WTC11 (cell line): ENCODE measurements around the gene ARAP1. TPM values are rescaled to one million over a fixed set of nuclear protein-coding genes. Genes with fewer than 3 reads are reported as not detected.

Source experiments
- ATAC-seq: fragments of 200-7000 bp; cut with Tn5 transposase; 2 replicates; pipeline ENCODE4 v1.10.0; 2021; ENCODE audit warnings: mild to moderate bottlenecking, moderate library complexity
- CTCF ChIA-PET: fragments of 300-600 bp; sonication (Branson Sonifier 250); formaldehyde crosslinking; loops from one replicate; lab custom pipeline; 2021; ENCODE audit warnings: antibody characterized with exemption; lab: Charles Lee
- POLR2A ChIA-PET: fragments of 350-600 bp; sonication (Branson Sonifier 250); formaldehyde crosslinking; loops from one replicate; lab custom pipeline; 2021; ENCODE audit warnings: antibody characterized with exemption; lab: Charles Lee
- DNase-seq: peaks from one replicate; pipeline ENCODE4 v3.0.0; 2021; ENCODE audit warnings: low spot score
- H3K27ac Mint-ChIP-seq: 2 replicates; pipeline ENCODE4 v1.8.0; 2021; ENCODE audit warnings: mixed read lengths
- H3K27me3 Mint-ChIP-seq: 2 replicates; pipeline ENCODE4 v1.8.0; 2021; ENCODE audit warnings: low read depth, mild to moderate bottlenecking, moderate library complexity, mixed read lengths
- H3K36me3 Mint-ChIP-seq: 2 replicates; pipeline ENCODE4 v1.8.0; 2021; ENCODE audit warnings: mixed read lengths
- H3K4me1 Mint-ChIP-seq: 2 replicates; pipeline ENCODE4 v1.8.0; 2022; ENCODE audit warnings: mixed read lengths
- H3K4me3 Mint-ChIP-seq: 2 replicates; pipeline ENCODE4 v1.8.0; 2021; ENCODE audit warnings: mild to moderate bottlenecking, moderate library complexity, mixed read lengths
- H3K9me3 Mint-ChIP-seq: 2 replicates; pipeline ENCODE4 v1.8.0; 2021; ENCODE audit warnings: mixed read lengths
- ATF1 ChIP-seq: sonication (generic); formaldehyde crosslinking; IDR thresholded peaks from 2 replicates; pipeline ENCODE4 v1.8.1; 2023; ENCODE audit warnings: mild to moderate bottlenecking, moderate library complexity, missing genetic modification reagents
- CREB1 ChIP-seq: sonication (generic); formaldehyde crosslinking; IDR thresholded peaks from 2 replicates; pipeline ENCODE4 v1.8.0; 2023; ENCODE audit warnings: mild to moderate bottlenecking, missing genetic modification reagents
- NFATC4 ChIP-seq: fragments of 250-450 bp; sonication (Bioruptor Pico); IDR thresholded peaks from 2 replicates; pipeline ENCODE4 v1.9.0; 2021; ENCODE audit warnings: mild to moderate bottlenecking
- TEAD4 ChIP-seq: sonication (generic); formaldehyde crosslinking; IDR thresholded peaks from 2 replicates; pipeline ENCODE4 v1.8.0; 2022; ENCODE audit warnings: mild to moderate bottlenecking, missing genetic modification reagents
- TP53 ChIP-seq: sonication (generic); formaldehyde crosslinking; IDR thresholded peaks from 2 replicates; pipeline ENCODE4 v1.8.1; 2023; ENCODE audit warnings: mild to moderate bottlenecking, missing genetic modification reagents
- ZNF219 ChIP-seq: sonication (generic); formaldehyde crosslinking; IDR thresholded peaks from 2 replicates; pipeline ENCODE4 v1.8.0; 2023; ENCODE audit warnings: missing genetic modification reagents, mild to moderate bottlenecking, borderline replicate concordance
- total RNA-seq: library from RNA; stranded (reverse); gene quantifications from 3 replicates; pipeline ENCODE4 v1.2.3, GENCODE V29; 2021
- TF ChIP-seq, protein P1 (sequence below): sonication (generic); formaldehyde crosslinking; IDR thresholded peaks from 2 replicates; pipeline ENCODE4 v1.8.1; 2022; ENCODE audit warnings: low read depth, mild to moderate bottlenecking, moderate library complexity, missing genetic modification reagents, borderline replicate concordance
- TF ChIP-seq, protein P2 (sequence below): sonication (generic); formaldehyde crosslinking; IDR thresholded peaks from 2 replicates; pipeline ENCODE4 v1.8.0; 2022; ENCODE audit warnings: mild to moderate bottlenecking, missing genetic modification reagents
- TF ChIP-seq, protein P3 (sequence below): sonication (generic); formaldehyde crosslinking; IDR thresholded peaks from 2 replicates; pipeline ENCODE4 v1.8.0; 2022; ENCODE audit warnings: missing genetic modification reagents
- TF ChIP-seq, protein P4 (sequence below): sonication (generic); formaldehyde crosslinking; IDR thresholded peaks from 2 replicates; pipeline ENCODE4 v1.8.0; 2023; ENCODE audit warnings: mild to moderate bottlenecking, missing genetic modification reagents
- TF ChIP-seq, protein P5 (sequence below): sonication (generic); formaldehyde crosslinking; IDR thresholded peaks from 2 replicates; pipeline ENCODE4 v1.8.1; 2023; ENCODE audit warnings: mild to moderate bottlenecking, moderate library complexity, missing genetic modification reagents
- TF ChIP-seq, protein P6 (sequence below): sonication (generic); formaldehyde crosslinking; IDR thresholded peaks from 2 replicates; pipeline ENCODE4 v1.8.1; 2022; ENCODE audit warnings: mild to moderate bottlenecking, missing genetic modification reagents, moderate library complexity, borderline replicate concordance
- TF ChIP-seq, protein P7 (sequence below): sonication (generic); formaldehyde crosslinking; IDR thresholded peaks from 2 replicates; pipeline ENCODE4 v1.8.0; 2022; ENCODE audit warnings: mild to moderate bottlenecking, missing genetic modification reagents
- TF ChIP-seq, protein P8 (sequence below): fragments of 250-450 bp; sonication (Bioruptor Pico); IDR thresholded peaks from 2 replicates; pipeline ENCODE4 v2.1.2; 2022; ENCODE audit warnings: mild to moderate bottlenecking, moderate library complexity

ARAP1 gene
- total RNA-seq, 1 experiment from 2014 or later, result 98.8 TPM

DNA sequence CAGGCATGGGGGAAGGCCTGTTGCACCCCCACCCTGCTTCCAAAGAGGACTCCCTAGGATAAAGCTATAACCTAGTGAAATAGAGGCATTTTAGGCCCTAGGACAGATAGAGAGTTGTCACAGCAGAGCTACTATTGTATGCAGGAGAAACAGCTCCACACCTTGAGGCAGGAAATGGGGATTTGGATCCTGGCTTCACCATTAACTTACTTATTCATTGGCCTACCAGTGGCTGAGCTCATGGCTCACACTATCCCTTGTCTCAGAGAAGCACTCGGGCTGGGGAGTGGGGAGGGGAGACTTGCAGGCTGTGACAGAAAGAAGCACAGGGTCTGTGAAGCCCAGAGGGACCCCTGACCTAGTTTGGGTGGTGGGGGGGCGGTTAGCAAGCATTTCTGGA lies 77.0 kb downstream of the ARAP1 start:
- no peak for TF ChIP-seq TP53 (CRISPR knock-in tag)
- TF ChIP-seq, protein P1, sequence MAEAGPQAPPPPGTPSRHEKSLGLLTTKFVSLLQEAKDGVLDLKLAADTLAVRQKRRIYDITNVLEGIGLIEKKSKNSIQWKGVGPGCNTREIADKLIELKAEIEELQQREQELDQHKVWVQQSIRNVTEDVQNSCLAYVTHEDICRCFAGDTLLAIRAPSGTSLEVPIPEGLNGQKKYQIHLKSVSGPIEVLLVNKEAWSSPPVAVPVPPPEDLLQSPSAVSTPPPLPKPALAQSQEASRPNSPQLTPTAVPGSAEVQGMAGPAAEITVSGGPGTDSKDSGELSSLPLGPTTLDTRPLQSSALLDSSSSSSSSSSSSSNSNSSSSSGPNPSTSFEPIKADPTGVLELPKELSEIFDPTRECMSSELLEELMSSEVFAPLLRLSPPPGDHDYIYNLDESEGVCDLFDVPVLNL, result no peak
- TF ChIP-seq, protein P2, sequence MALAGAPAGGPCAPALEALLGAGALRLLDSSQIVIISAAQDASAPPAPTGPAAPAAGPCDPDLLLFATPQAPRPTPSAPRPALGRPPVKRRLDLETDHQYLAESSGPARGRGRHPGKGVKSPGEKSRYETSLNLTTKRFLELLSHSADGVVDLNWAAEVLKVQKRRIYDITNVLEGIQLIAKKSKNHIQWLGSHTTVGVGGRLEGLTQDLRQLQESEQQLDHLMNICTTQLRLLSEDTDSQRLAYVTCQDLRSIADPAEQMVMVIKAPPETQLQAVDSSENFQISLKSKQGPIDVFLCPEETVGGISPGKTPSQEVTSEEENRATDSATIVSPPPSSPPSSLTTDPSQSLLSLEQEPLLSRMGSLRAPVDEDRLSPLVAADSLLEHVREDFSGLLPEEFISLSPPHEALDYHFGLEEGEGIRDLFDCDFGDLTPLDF (CRISPR knock-in tag), result no peak
- TF ChIP-seq, protein P3, sequence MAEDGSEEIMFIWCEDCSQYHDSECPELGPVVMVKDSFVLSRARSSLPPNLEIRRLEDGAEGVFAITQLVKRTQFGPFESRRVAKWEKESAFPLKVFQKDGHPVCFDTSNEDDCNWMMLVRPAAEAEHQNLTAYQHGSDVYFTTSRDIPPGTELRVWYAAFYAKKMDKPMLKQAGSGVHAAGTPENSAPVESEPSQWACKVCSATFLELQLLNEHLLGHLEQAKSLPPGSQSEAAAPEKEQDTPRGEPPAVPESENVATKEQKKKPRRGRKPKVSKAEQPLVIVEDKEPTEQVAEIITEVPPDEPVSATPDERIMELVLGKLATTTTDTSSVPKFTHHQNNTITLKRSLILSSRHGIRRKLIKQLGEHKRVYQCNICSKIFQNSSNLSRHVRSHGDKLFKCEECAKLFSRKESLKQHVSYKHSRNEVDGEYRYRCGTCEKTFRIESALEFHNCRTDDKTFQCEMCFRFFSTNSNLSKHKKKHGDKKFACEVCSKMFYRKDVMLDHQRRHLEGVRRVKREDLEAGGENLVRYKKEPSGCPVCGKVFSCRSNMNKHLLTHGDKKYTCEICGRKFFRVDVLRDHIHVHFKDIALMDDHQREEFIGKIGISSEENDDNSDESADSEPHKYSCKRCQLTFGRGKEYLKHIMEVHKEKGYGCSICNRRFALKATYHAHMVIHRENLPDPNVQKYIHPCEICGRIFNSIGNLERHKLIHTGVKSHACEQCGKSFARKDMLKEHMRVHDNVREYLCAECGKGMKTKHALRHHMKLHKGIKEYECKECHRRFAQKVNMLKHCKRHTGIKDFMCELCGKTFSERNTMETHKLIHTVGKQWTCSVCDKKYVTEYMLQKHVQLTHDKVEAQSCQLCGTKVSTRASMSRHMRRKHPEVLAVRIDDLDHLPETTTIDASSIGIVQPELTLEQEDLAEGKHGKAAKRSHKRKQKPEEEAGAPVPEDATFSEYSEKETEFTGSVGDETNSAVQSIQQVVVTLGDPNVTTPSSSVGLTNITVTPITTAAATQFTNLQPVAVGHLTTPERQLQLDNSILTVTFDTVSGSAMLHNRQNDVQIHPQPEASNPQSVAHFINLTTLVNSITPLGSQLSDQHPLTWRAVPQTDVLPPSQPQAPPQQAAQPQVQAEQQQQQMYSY (CRISPR knock-in tag), result no peak
- TF ChIP-seq, protein P4, sequence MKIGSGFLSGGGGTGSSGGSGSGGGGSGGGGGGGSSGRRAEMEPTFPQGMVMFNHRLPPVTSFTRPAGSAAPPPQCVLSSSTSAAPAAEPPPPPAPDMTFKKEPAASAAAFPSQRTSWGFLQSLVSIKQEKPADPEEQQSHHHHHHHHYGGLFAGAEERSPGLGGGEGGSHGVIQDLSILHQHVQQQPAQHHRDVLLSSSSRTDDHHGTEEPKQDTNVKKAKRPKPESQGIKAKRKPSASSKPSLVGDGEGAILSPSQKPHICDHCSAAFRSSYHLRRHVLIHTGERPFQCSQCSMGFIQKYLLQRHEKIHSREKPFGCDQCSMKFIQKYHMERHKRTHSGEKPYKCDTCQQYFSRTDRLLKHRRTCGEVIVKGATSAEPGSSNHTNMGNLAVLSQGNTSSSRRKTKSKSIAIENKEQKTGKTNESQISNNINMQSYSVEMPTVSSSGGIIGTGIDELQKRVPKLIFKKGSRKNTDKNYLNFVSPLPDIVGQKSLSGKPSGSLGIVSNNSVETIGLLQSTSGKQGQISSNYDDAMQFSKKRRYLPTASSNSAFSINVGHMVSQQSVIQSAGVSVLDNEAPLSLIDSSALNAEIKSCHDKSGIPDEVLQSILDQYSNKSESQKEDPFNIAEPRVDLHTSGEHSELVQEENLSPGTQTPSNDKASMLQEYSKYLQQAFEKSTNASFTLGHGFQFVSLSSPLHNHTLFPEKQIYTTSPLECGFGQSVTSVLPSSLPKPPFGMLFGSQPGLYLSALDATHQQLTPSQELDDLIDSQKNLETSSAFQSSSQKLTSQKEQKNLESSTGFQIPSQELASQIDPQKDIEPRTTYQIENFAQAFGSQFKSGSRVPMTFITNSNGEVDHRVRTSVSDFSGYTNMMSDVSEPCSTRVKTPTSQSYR, result no peak
- TF ChIP-seq, protein P5, sequence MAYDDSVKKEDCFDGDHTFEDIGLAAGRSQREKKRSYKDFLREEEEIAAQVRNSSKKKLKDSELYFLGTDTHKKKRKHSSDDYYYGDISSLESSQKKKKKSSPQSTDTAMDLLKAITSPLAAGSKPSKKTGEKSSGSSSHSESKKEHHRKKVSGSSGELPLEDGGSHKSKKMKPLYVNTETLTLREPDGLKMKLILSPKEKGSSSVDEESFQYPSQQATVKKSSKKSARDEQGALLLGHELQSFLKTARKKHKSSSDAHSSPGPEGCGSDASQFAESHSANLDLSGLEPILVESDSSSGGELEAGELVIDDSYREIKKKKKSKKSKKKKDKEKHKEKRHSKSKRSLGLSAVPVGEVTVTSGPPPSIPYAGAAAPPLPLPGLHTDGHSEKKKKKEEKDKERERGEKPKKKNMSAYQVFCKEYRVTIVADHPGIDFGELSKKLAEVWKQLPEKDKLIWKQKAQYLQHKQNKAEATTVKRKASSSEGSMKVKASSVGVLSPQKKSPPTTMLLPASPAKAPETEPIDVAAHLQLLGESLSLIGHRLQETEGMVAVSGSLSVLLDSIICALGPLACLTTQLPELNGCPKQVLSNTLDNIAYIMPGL (CRISPR knock-in tag), result no peak
- TF ChIP-seq NFATC4, result no peak
- no peak for TF ChIP-seq ATF1 (CRISPR knock-in tag)
- no peak for TF ChIP-seq TEAD4 (CRISPR knock-in tag)
- no peak for TF ChIP-seq CREB1 (CRISPR knock-in tag)
- TF ChIP-seq, protein P6, sequence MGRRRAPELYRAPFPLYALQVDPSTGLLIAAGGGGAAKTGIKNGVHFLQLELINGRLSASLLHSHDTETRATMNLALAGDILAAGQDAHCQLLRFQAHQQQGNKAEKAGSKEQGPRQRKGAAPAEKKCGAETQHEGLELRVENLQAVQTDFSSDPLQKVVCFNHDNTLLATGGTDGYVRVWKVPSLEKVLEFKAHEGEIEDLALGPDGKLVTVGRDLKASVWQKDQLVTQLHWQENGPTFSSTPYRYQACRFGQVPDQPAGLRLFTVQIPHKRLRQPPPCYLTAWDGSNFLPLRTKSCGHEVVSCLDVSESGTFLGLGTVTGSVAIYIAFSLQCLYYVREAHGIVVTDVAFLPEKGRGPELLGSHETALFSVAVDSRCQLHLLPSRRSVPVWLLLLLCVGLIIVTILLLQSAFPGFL (CRISPR knock-in tag), result no peak
- TF ChIP-seq, protein P7, sequence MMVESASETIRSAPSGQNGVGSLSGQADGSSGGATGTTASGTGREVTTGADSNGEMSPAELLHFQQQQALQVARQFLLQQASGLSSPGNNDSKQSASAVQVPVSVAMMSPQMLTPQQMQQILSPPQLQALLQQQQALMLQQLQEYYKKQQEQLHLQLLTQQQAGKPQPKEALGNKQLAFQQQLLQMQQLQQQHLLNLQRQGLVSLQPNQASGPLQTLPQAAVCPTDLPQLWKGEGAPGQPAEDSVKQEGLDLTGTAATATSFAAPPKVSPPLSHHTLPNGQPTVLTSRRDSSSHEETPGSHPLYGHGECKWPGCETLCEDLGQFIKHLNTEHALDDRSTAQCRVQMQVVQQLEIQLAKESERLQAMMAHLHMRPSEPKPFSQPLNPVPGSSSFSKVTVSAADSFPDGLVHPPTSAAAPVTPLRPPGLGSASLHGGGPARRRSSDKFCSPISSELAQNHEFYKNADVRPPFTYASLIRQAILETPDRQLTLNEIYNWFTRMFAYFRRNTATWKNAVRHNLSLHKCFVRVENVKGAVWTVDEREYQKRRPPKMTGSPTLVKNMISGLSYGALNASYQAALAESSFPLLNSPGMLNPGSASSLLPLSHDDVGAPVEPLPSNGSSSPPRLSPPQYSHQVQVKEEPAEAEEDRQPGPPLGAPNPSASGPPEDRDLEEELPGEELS (CRISPR knock-in tag), result no peak
- TF ChIP-seq ZNF219, result no peak
- TF ChIP-seq, protein P8, sequence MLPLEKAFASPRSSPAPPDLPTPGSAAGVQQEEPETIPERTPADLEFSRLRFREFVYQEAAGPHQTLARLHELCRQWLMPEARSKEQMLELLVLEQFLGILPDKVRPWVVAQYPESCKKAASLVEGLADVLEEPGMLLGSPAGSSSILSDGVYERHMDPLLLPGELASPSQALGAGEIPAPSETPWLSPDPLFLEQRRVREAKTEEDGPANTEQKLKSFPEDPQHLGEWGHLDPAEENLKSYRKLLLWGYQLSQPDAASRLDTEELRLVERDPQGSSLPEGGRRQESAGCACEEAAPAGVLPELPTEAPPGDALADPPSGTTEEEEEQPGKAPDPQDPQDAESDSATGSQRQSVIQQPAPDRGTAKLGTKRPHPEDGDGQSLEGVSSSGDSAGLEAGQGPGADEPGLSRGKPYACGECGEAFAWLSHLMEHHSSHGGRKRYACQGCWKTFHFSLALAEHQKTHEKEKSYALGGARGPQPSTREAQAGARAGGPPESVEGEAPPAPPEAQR, result no peak
- peaks cover 39% of the 10 kb centered on the region for H3K4me1 Mint-ChIP-seq

More for the DNA sequence above, 77.0 kb downstream of the ARAP1 start:
- ATAC-seq (no peak), DNase-seq (no peak)
- H3K27me3 Mint-ChIP-seq, result peaks cover 92% of the 10 kb centered on the region
- no peak overlapping the region for H3K4me3 Mint-ChIP-seq
- H3K9me3 Mint-ChIP-seq, result no peaks in the 10 kb centered on the region
- no peaks in the 10 kb centered on the region for H3K36me3 Mint-ChIP-seq
- POLR2A ChIA-PET, result interaction anchor here (0.6 kb wide), 1 partner anchor 206 kb away, joined by 3 read pairs; no protein-coding TSS in a partner anchor
- no peak overlapping the region for H3K27ac Mint-ChIP-seq
- CTCF ChIA-PET, result interaction anchor here (0.6 to 16.5 kb wide), 9 partner anchors 9 to 204 kb away, joined by 3 to 461 read pairs (median 8); partner anchors contain the start of gene STARD10
